Neural progenitor cell (in vitro differentiated cells): Measurements from ENCODE around the gene PRKCA.

Experiments used
- EZH2 ChIP-seq: fragments of 200-600 bp; sonication (generic); IDR thresholded peaks from 2 replicates; pipeline ENCODE4 v1.6.1; 2017; ENCODE audit warnings: antibody characterized with exemption, mild to moderate bottlenecking, moderate library complexity
- EZH2phosphoT487 ChIP-seq: fragments of 200-600 bp; sonication (generic); IDR thresholded peaks from 2 replicates; pipeline ENCODE4 v1.6.1; 2017; ENCODE audit warnings: antibody characterized with exemption
- TF ChIP-seq, protein P1 (sequence below): fragments of 200-600 bp; sonication (generic); IDR thresholded peaks from 2 replicates; pipeline ENCODE4 v1.5.1; 2017; ENCODE audit warnings: antibody characterized with exemption, mild to moderate bottlenecking

DNA sequence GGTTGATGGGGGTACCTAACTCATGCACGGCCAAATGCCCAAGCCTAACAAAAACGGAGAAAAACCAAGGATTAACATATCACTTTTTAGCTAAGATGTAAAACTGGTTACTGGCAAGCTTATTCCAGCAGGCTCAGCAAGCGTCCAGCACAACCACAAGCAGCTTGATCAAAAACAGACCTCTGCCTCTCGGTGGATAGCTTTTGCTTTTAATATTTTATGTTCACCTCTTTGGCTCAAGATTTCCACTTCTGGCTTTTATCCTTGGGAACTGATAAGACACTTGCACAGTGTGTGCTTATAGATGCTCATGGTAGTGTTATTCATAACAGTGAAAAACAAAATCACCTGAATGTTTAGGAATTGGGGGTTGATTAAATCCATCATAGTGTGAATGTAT, 325.6 kb downstream of the PRKCA start:
- TF ChIP-seq, protein P1, sequence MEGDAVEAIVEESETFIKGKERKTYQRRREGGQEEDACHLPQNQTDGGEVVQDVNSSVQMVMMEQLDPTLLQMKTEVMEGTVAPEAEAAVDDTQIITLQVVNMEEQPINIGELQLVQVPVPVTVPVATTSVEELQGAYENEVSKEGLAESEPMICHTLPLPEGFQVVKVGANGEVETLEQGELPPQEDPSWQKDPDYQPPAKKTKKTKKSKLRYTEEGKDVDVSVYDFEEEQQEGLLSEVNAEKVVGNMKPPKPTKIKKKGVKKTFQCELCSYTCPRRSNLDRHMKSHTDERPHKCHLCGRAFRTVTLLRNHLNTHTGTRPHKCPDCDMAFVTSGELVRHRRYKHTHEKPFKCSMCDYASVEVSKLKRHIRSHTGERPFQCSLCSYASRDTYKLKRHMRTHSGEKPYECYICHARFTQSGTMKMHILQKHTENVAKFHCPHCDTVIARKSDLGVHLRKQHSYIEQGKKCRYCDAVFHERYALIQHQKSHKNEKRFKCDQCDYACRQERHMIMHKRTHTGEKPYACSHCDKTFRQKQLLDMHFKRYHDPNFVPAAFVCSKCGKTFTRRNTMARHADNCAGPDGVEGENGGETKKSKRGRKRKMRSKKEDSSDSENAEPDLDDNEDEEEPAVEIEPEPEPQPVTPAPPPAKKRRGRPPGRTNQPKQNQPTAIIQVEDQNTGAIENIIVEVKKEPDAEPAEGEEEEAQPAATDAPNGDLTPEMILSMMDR, result no peak
- TF ChIP-seq EZH2, result no peak
- no peak for TF ChIP-seq EZH2phosphoT487
